Skeletal muscle satellite cell (primary cell): ENCODE results near the gene PATJ.

Source experiments
- H3K27me3 ChIP-seq: 2 replicates; pipeline ENCODE4 v1.7.0; 2013; ENCODE audit warnings: low read length; ENCODE audit not compliant: control insufficient read depth, insufficient read depth
- H3K36me3 ChIP-seq: 2 replicates; pipeline ENCODE4 v1.7.0; 2013; ENCODE audit warnings: mild to moderate bottlenecking, control low read depth, low read length; ENCODE audit not compliant: insufficient read depth
- H3K4me1 ChIP-seq: 2 replicates; pipeline ENCODE4 v1.7.0; 2013; ENCODE audit warnings: low read length; ENCODE audit not compliant: control insufficient read depth, insufficient read depth
- H3K4me2 ChIP-seq: 2 replicates; pipeline ENCODE4 v1.7.0; 2013; ENCODE audit warnings: mild to moderate bottlenecking, low read length
- H3K4me3 ChIP-seq: 2 replicates; pipeline ENCODE4 v1.7.0; 2013; ENCODE audit warnings: low read length
- H3K9ac ChIP-seq: 2 replicates; pipeline ENCODE4 v1.7.0; 2013; ENCODE audit warnings: mild to moderate bottlenecking, low read depth, low read length, moderate library complexity
- H3K9me3 ChIP-seq: replicated peaks from 2 replicates; pipeline ENCODE4 v1.7.0; 2013; ENCODE audit warnings: mild to moderate bottlenecking, control low read depth, low read length

PATJ gene

DNA sequence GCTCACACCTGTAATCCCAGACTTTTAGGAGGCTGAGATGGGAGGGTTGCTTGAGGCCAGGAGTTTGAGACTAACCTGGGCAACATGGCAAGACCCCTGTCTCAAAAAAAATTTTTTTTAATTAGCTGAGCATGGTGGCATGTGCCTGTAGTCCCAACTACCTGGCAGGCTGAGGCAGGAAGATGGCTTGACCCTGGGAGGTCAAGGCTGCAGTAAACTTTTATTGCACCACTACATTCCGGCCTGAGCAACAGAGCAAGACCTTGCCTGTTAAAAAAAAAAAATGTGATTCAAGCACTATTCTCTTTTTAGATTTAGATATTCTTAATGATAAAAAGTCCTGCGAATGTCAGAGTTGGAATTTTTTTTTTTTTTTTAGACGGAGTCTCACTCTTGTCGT is 349.8 kb downstream of the PATJ start:
- peaks cover 26% of the 10 kb centered on the region for H3K27me3 ChIP-seq
- H3K9ac ChIP-seq: no peak overlapping the region
- no peaks in the 10 kb centered on the region for H3K9me3 ChIP-seq
- H3K4me1 ChIP-seq: peaks cover 8% of the 10 kb centered on the region
- H3K36me3 ChIP-seq: no peaks in the 10 kb centered on the region
- no peak overlapping the region for H3K4me2 ChIP-seq
- H3K4me3 ChIP-seq: no peak overlapping the region

DNA sequence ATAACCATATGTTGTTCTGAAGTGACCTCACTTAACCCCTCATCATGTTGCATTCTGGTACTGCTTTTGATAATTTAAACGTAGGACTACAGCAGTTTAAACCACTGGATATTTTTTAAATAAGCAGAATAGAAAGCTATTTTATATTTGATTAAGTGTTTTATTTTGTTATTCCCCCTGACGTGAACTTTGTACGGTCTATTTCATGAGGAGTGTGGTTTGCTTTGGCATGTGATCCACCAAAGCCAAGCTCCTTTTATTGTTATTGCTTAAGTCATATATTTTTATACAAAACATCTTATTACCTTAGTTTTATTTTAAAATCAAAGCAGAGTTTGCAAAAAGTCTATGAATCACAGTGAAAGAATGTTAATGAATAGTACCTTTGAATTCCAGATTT is 351.0 kb downstream of the PATJ start:
- Histone ChIP-seq H3K4me1 (peaks cover 8% of the 10 kb centered on the region), H3K27me3 (peaks cover 26% of the 10 kb centered on the region), H3K9ac (no peak overlapping the region), H3K4me2 (peak overlapping the region; percentile 47), H3K36me3 (no peaks in the 10 kb centered on the region), H3K4me3 (no peak overlapping the region), H3K9me3 (no peaks in the 10 kb centered on the region)

DNA sequence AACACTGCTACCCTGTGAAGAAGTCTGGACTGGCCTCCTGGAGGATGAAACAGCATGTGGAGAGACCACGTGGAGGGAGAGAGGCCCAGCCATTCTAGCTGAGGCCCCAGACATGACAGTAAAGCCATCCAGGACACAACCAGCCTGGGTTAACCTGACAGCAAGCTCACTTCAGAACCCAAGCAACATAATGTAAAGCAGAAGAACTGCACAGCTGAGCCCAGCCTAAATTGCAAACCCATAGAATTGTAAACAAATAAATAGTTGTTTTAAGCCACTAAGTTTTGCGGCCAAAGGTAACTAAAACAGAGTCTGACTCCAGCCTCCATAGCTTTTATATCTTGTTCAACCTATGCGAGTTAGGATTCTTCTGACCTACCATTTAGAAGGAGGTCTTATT is 355.2 kb downstream of the PATJ start:
- H3K4me2 ChIP-seq: no peak overlapping the region
- H3K9me3 ChIP-seq: no peaks in the 10 kb centered on the region
- H3K4me3 ChIP-seq: no peak overlapping the region
- H3K9ac ChIP-seq: no peak overlapping the region
- H3K27me3 ChIP-seq: peaks cover 12% of the 10 kb centered on the region
- H3K4me1 ChIP-seq: peaks cover 8% of the 10 kb centered on the region
- H3K36me3 ChIP-seq: no peaks in the 10 kb centered on the region

GRCh38 chr1:62100442-62100841 is 358.2 kb downstream of the PATJ start:
- Histone ChIP-seq H3K9ac (no peak overlapping the region), H3K27me3 (peaks cover 8% of the 10 kb centered on the region), H3K4me3 (no peak overlapping the region), H3K4me1 (no peaks in the 10 kb centered on the region), H3K9me3 (no peaks in the 10 kb centered on the region), H3K36me3 (no peaks in the 10 kb centered on the region), H3K4me2 (no peak overlapping the region)

DNA sequence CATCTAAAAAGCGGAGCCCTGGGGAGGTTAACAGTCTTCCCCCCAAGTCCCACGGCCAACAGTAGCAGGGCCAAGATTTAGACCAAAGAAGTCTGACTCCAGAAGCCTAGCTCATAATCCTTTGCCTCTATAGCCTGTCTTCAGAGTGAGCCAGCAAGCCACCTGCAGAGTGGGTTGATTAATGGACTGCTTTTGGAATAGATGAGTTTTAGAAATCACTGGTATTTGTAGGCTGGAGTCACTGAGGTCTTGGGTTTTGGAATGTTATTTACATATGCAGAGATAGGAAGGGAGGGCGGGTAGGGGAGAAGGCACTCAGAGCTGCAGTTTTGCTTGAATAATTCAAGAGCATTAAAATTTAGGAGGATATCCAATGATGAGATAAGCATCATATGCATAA is 361.6 kb downstream of the PATJ start:
- Histone ChIP-seq H3K36me3 (no peaks in the 10 kb centered on the region), H3K9ac (no peak overlapping the region), H3K27me3 (no peaks in the 10 kb centered on the region), H3K4me1 (no peaks in the 10 kb centered on the region), H3K4me3 (no peak overlapping the region), H3K4me2 (no peak overlapping the region), H3K9me3 (no peaks in the 10 kb centered on the region)

DNA sequence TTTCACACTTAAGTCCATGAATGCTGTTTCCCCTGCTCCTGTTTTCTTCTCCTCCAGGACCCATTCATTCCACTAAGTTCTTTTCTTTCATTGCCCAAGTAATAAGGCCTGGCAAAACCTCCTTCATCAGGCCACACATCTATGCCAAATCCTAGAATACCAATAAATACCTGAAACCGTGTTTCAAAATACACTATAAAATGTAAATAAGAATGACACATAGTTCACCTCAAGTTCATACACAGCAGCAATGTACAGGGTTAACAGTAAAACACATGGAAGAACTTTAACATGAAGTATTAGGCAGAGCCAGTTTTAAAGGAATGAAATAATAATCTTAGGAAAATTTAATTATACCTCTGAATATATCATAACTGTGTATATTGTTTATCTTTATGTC is 365.6 kb downstream of the PATJ start:
- no peaks in the 10 kb centered on the region for H3K9me3 ChIP-seq
- no peaks in the 10 kb centered on the region for H3K27me3 ChIP-seq
- no peaks in the 10 kb centered on the region for H3K4me1 ChIP-seq
- no peak overlapping the region for H3K9ac ChIP-seq
- H3K4me2 ChIP-seq: no peak overlapping the region
- H3K36me3 ChIP-seq: no peaks in the 10 kb centered on the region
- no peak overlapping the region for H3K4me3 ChIP-seq

- Histone ChIP-seq H3K27me3 (no peaks in the 10 kb centered on the region), H3K9me3 (no peaks in the 10 kb centered on the region)
Observed at GRCh38 chr1:62109124-62109523, 366.8 kb downstream of the PATJ start.

DNA sequence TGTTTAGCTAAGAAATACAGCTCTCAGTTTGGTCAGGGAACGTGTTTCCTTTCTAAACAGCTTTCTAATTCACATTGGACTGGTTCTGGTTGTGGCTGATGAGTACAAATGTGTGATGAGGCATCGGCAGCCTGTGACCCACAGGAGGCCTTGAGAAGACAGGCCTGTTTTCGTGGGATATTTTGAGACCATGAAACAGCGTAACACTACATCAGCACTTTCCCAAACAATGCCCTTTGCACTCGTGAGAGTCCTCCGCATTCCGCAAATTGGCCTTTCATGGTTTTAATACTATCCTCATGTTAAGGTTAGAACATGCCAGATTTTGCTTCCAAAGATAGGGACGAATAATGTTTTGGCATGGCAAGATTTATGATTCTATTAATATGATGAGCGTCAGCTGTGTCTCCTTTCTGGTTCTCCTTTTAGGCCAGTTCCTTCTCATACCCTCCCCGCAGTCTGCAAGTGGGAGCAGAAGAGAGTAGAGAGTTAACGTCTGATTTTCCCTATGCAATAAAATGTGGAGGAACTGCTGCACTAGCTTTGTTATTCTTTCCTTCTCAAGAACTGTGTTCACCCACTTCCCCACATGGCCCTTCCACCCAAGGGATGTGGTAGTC is 368.0 kb downstream of the PATJ start:
- Histone ChIP-seq H3K36me3 (no peaks in the 10 kb centered on the region), H3K4me1 (no peaks in the 10 kb centered on the region), H3K9ac (no peak overlapping the region), H3K27me3 (no peaks in the 10 kb centered on the region), H3K4me2 (no peak overlapping the region), H3K4me3 (no peak overlapping the region), H3K9me3 (no peaks in the 10 kb centered on the region)

More at GRCh38 chr1:62109124-62109523, 366.8 kb downstream of the PATJ start:
- Histone ChIP-seq H3K4me3 (no peak overlapping the region), H3K4me1 (no peaks in the 10 kb centered on the region), H3K9ac (no peak overlapping the region), H3K4me2 (no peak overlapping the region), H3K36me3 (no peaks in the 10 kb centered on the region)

- Histone ChIP-seq H3K9me3 (no peaks in the 10 kb centered on the region), H3K9ac (no peak overlapping the region)
Observed at GRCh38 chr1:62111084-62111483, 368.8 kb downstream of the PATJ start.

GRCh38 chr1:62113507-62113906 is 371.2 kb downstream of the PATJ start:
- no peaks in the 10 kb centered on the region for H3K36me3 ChIP-seq
- H3K4me1 ChIP-seq: no peaks in the 10 kb centered on the region
- H3K4me3 ChIP-seq: no peak overlapping the region
- no peaks in the 10 kb centered on the region for H3K27me3 ChIP-seq
- no peak overlapping the region for H3K4me2 ChIP-seq
- H3K9me3 ChIP-seq: no peaks in the 10 kb centered on the region
- no peak overlapping the region for H3K9ac ChIP-seq

More at GRCh38 chr1:62111084-62111483, 368.8 kb downstream of the PATJ start:
- no peak overlapping the region for H3K4me3 ChIP-seq
- no peaks in the 10 kb centered on the region for H3K27me3 ChIP-seq
- H3K4me2 ChIP-seq: no peak overlapping the region
- no peaks in the 10 kb centered on the region for H3K4me1 ChIP-seq
- H3K36me3 ChIP-seq: no peaks in the 10 kb centered on the region

- Histone ChIP-seq H3K4me2 (no peak overlapping the region), H3K9ac (no peak overlapping the region), H3K4me3 (no peak overlapping the region), H3K27me3 (no peaks in the 10 kb centered on the region), H3K9me3 (no peaks in the 10 kb centered on the region), H3K36me3 (no peaks in the 10 kb centered on the region), H3K4me1 (peaks cover 7% of the 10 kb centered on the region)
Observed at GRCh38 chr1:62117018-62117750, 374.9 kb downstream of the PATJ start.
